Brain microvascular endothelial cell (primary cell): ENCODE data around the gene FOXP4.

Source experiments
- DNase-seq: peaks from one replicate; pipeline ENCODE4 v3.0.0-alpha.2; 2020
- H3K27ac ChIP-seq: fragments of 250-450 bp; sonication (Bioruptor Pico); 2 replicates; pipeline ENCODE4 v1.5.1; 2020; ENCODE audit warnings: mild to moderate bottlenecking, moderate library complexity
- H3K27me3 ChIP-seq: fragments of 250-450 bp; sonication (Bioruptor Pico); replicated peaks from 2 replicates; pipeline ENCODE4 v1.5.1; 2020; ENCODE audit warnings: mild to moderate bottlenecking
- H3K36me3 ChIP-seq: fragments of 250-450 bp; sonication (Bioruptor Pico); replicated peaks from 2 replicates; pipeline ENCODE4 v1.5.1; 2020; ENCODE audit warnings: mild to moderate bottlenecking
- H3K4me3 ChIP-seq: 2 replicates; pipeline ENCODE4 v1.5.1; 2011; ENCODE audit warnings: low read depth, mild to moderate bottlenecking, control low read depth, low read length, moderate library complexity
- in situ Hi-C: cut with HindIII; loops from 2 replicates; pipeline ENCODE4 v1.10.0; 2017; ENCODE audit warnings: low sequenced_read_pairs, low pct_ligation_motif_present
- TF ChIP-seq, protein P1 (sequence below): IDR thresholded peaks from 2 replicates; pipeline ENCODE4 v1.5.1; 2011; ENCODE audit warnings: low read depth, mild to moderate bottlenecking, moderate library complexity, low read length, control low read depth, inconsistent platforms; ENCODE audit errors: missing control alignments

FOXP4 gene

DNA sequence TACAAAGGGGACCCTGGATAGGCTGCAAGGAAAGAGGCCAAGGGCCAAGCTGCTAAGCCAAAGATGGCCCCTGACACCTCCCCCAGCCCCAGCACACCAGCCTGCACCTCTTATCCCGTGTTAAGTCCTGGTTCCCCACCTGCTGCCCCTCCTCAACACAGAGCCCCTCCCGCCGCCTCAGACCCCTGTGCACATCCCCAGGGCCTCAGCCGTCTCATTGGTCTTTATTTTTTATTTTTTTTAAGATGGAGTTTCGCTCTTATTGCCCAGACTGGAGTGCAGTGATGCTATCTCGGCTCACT is 55.0 kb downstream of the FOXP4 start:
- Histone ChIP-seq H3K36me3 (peaks cover 2% of the 10 kb centered on the region), H3K4me3 (no peak overlapping the region), H3K27me3 (no peaks in the 10 kb centered on the region), H3K27ac (no peak overlapping the region)
- TF ChIP-seq, protein P1, sequence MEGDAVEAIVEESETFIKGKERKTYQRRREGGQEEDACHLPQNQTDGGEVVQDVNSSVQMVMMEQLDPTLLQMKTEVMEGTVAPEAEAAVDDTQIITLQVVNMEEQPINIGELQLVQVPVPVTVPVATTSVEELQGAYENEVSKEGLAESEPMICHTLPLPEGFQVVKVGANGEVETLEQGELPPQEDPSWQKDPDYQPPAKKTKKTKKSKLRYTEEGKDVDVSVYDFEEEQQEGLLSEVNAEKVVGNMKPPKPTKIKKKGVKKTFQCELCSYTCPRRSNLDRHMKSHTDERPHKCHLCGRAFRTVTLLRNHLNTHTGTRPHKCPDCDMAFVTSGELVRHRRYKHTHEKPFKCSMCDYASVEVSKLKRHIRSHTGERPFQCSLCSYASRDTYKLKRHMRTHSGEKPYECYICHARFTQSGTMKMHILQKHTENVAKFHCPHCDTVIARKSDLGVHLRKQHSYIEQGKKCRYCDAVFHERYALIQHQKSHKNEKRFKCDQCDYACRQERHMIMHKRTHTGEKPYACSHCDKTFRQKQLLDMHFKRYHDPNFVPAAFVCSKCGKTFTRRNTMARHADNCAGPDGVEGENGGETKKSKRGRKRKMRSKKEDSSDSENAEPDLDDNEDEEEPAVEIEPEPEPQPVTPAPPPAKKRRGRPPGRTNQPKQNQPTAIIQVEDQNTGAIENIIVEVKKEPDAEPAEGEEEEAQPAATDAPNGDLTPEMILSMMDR: no peak
- no peak for DNase-seq
- in situ Hi-C loops: no loop called here

DNA sequence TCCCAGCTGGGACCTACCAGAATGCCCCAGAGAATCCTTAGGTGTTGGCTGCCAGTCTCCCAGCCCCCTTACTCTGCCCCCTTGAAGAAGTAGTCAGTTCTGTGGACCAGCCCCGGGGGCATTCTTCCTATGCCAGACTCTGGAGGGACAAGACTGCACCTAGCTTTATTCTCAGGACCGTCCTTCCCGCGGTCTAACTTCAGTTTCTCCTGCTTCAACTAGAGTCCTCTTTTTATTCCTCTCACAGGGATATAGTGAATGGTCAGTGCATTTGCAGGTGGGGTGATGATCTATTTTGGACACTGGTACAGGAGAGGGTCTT is 56.2 kb downstream of the FOXP4 start:
- DNase-seq: no peak
- no peak overlapping the region for H3K27ac ChIP-seq
- no peaks in the 10 kb centered on the region for H3K27me3 ChIP-seq
- TF ChIP-seq, protein P1: no peak
- H3K4me3 ChIP-seq: no peak overlapping the region
- H3K36me3 ChIP-seq: no peaks in the 10 kb centered on the region
- in situ Hi-C loops: no loop called here

DNA sequence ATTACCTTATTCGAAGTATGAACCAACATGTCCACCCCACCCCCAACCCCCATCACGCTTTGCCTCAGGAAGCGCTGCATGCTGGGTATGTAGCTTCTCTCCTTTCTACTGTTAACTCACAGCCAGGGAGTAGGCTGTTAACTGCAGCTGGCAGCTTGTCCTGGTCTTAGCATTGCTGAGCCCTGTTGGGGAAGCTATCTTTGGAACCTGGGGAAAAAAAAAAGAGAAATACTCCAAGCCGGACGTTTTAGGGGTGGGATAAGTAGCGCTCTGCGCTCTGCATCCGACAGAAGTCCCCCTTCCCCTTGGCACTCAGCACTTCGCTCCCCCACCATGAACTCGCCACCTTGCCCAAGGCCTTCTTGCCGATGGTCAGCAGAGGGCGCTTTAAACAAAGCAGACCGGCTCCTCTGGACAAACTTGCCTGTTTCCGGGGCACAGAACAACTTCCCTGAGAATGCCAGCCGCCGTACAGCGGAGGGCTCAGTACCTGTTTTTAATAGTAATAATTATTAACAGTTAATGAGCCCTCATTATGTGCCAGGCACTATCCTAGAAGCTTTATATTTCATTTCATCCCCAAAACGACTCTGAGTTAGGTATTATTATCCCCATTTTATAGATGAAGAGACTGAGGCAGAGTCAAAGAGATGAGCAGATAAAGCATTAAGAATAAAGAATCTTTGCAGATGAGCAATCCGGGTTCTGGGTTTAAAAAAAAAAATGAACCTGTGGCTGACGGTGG is 56.9 kb downstream of the FOXP4 start:
- Histone ChIP-seq H3K27me3 (no peaks in the 10 kb centered on the region), H3K27ac (no peak overlapping the region), H3K4me3 (no peak overlapping the region), H3K36me3 (no peaks in the 10 kb centered on the region)
- TF ChIP-seq, protein P1: peak; percentile 95
- in situ Hi-C loops: no loop called here
- DNase-seq: peak; percentile 66

DNA sequence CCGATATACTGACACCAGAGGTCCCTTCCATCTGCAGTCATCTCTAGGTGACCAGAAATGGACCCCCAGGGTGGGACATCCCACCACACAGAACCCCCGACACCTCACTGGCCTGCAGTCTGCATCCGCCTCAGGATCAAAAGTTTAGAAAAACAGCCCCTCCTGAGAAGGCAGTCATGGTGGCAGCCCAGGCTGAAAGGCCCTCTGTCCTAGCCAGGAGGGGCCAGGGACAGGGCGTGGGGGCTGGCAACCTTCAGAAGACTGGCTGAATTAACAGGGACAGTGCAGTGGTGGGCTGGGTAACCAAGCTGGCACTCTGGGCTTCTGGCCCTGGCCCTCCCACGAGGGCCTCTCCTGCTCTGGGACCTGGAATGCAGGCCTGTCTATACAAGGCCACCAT is 57.8 kb downstream of the FOXP4 start:
- in situ Hi-C loops: no loop called here
- TF ChIP-seq, protein P1: no peak
- DNase-seq: no peak
- no peaks in the 10 kb centered on the region for H3K36me3 ChIP-seq
- H3K27ac ChIP-seq: no peak overlapping the region
- no peak overlapping the region for H3K4me3 ChIP-seq
- H3K27me3 ChIP-seq: no peaks in the 10 kb centered on the region

DNA sequence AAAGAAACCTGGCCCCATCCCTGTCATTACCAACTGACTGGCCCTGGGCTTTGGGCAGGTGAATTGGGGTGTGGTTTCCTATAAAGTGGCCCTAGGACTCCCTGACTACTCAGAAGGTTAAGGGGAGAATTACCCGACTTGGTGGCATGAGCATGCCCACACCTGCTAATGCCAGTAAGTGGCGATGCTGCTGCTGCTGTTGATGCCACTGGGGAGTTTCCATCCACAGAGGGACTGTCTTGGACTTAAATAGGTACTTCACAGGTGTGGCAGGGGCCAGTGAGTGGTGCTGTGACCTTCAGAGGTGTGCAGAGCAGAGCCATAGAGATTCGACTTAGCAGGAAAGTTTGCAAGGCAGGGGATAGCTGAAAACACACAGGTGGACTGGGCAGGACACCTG is 59.5 kb downstream of the FOXP4 start:
- H3K4me3 ChIP-seq: no peak overlapping the region
- TF ChIP-seq, protein P1: no peak
- no peaks in the 10 kb centered on the region for H3K36me3 ChIP-seq
- in situ Hi-C loops: no loop called here
- H3K27me3 ChIP-seq: no peaks in the 10 kb centered on the region
- H3K27ac ChIP-seq: no peak overlapping the region
- DNase-seq: no peak

DNA sequence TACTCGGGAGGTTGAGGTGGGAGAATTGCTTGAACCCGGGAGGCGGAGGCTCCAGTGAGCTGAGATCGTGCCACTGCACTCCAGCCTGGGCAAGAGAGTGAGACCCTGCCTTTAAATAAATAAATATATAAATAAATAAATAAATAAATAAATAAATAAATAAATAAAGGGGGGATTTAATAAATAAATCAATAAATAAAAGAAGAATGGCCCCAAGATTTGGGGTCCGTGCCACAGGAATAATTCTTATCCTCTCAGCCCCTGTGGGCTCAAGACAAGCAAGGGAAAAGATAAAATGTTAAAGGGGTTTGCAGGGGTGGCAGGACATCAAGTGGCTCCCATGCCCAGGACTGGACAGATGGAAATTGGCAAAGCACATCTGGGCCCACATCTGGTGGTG is 60.9 kb downstream of the FOXP4 start:
- no peak overlapping the region for H3K27ac ChIP-seq
- H3K36me3 ChIP-seq: no peaks in the 10 kb centered on the region
- TF ChIP-seq, protein P1: no peak
- no peaks in the 10 kb centered on the region for H3K27me3 ChIP-seq
- DNase-seq: no peak
- in situ Hi-C loops: no loop called here
- H3K4me3 ChIP-seq: no peak overlapping the region
